SKM-1 treated with dmso at 0.1 percent for 144 hours (cell line): Measurements from ENCODE around the gene TPRG1L.

Source experiments
- DNase-seq: peaks from one replicate; lab custom pipeline; 2025; ENCODE audit not compliant: unreplicated experiment; lab: John Stamatoyannopoulos, UW

The TPRG1L gene

DNA sequence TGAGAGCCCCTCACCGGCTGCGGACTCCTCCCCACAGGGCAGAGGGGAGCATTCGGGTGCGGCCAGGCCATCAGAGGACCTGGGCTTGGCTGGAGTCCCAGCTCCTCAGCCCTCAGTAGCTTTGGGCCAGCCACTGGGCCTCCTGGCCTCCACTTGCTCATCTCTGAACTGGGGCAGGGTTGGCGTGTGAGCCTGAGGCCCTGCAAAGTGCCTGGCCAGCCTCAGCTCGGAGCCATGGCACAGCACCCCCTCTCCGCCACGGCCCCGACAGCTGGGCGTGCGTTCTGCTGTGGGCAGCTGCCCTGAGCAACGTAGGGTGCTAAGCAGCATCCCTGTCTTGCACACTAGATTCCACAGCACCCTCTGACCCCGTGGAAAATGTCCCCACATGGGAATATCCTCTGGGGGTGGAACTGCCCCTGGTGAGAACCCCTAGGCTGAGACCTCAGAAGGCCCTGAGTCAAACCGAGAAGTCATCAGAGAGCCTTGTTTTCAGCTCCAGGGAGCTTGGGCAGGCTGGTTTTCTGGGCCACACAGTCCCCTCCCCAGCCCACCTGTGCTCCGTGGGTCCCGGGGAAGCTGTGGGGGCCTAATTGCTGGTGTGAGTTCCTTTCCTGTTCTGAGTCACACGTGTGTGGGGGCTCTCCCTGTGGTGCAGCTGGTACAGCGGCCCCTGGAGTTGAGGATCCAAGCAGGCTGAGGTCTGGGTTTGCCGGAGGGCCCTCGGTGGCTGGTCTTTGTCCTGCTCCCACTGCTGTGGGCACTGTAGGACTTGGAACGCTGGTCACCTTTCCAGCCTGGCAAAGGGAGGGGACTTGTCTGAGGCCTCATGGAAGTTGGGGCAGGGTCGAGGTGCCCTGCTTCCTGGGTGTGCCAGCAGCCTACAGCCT is 52.0 kb downstream of the TPRG1L start:
- DNase-seq = peak; percentile 60

DNA sequence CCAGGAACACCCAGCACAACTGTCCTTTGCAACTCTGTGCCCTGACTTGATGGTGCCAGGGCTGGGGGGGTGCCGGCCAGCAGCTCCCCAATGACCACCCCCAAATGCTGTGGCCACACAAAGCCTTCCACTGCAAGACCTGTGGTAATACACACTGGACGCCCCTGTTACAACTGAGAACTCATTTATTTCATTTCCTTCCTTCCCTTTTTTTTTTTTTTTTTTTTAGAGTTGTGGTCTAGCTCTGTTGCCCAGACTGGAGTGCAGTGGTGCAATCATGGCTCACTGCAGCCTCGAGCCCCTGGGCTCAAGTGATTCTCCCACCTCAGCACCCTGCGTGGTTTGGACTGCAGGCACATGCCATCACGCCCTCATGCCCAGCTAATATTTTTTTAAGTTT is 52.7 kb downstream of the TPRG1L start:
- peak; percentile 87 for DNase-seq

DNA sequence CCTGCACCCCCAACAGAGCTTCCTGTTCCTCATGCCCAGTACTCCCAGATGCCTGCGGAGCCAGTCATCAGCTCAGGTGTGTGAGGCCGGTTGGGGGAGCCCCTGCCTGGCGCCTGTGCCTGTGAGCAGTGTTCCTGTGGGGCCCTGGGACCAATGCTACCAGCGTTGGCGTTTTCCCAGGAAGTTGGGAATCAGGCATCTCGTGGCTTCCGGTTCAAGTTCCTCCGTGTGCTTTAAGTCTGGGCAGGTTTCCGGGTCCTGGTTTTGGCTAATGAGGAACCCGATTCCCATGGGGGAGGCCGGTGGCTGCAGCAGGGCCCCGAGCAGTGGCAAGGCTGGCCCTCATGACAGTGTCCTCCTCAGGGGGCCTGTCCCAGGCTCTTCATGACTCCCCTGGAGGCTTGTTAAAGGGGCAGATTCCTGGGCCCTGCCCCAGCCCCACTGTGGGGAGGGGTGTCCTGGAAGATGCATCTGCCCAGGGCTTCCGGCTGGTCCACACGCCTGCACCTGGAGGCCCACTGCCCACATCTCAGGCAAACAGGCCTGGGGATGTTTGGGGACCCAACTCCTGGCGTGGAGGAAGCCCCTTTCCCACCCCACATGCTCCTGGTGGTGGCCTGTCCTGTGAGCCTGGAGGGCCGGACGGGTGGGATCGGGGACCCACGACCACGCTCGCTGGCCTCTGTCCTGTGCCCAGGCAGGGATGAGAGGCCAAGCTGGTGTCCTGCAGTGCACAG is 53.7 kb downstream of the TPRG1L start:
- peak; percentile 39 for DNase-seq

DNA sequence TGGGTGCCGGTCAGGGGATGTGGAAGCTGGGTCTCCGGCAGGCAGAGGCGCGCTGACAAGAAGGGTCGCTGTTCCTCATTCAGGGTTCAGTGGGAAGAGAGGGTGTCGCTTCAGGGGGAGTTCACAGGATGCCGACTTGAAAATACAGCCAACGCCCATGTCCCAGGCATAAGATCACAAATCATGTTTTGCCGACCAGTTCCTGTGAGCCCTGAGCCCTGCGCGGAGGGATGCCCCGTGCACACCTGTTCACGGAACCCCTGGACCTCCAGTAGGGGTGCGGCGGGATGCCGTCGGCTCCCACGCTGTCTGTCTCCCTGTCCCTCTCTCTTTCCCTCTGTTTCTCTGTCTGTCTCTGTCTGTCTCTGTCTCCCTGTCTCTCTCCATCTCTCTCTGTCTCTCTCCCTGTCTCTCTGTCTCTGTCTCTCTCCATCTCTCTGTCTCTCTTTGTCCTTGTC is 54.3 kb downstream of the TPRG1L start:
- DNase-seq = no peak
